ENCODE results near the gene BRICD5. TPM values are rescaled to one million over a fixed set of nuclear protein-coding genes. Genes with fewer than 3 reads are reported as not detected.

The BRICD5 gene
- total RNA-seq, 1 experiment from 2014 or later, result 2.1 TPM

DNA sequence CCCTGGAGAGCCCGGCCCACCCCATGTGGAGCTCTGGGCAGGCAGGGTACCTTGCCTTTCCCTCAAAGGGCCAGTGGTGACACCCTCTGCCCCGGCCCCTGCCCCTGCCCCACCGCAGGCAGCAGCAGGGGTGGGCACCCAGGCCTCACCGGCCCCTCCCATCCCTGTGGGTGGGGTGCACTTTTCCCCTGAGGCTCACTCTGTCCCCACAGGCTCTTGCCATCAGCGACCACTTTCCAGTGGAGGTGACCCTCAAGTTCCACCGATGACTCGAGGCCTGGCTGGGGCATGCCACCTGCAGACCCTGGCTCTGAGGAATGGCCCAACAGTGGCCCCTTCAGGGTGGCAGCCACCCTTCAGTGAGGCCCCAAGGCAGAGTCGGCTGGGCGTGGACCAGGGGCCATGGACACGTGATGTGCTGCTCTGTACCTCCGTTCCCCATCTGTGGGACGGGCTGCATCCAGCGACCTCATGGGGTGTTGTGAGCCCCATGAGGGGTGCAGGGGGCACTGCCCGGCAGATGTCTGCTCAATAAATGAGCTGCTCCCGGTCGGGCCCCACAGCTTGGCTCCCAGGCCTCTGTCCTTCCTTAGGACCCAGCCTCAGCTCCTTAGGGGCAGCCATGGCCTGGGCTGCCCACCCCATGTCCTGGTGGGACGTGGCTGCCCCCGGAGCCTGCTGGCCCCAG, 27.6 kb upstream of the BRICD5 start:
- no peak for DNase-seq (ENCODE audit: extremely low read depth, low read depth)

DNA sequence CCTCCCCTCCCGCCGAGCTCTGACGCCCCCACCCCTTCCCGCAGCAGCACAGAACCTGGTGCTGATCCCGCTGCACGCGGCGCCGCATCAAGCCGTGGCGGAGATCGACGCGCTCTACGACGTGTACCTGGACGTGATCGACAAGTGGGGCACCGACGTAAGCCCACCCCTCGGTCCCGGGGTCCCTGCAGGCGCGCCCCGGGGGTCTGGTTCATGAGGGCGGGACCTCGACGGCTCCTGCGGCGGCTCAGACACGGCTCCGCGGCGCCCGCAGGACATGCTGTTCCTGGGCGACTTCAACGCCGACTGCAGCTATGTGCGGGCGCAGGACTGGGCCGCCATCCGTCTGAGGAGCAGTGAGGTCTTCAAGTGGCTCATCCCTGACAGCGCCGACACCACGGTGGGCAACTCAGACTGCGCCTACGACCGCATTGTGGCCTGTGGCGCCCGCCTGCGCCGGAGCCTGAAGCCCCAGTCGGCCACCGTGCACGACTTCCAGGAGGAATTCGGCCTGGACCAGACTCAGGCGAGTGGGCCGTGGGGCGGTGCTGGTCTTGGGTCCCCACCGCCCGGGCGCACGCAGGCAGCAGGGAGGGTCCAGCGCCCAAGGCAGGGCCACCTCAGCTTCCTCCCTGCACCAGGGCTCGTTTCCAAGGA, 27.0 kb upstream of the BRICD5 start:
- DNase-seq (ENCODE audit: extremely low read depth, low read depth), result no peak

DNA sequence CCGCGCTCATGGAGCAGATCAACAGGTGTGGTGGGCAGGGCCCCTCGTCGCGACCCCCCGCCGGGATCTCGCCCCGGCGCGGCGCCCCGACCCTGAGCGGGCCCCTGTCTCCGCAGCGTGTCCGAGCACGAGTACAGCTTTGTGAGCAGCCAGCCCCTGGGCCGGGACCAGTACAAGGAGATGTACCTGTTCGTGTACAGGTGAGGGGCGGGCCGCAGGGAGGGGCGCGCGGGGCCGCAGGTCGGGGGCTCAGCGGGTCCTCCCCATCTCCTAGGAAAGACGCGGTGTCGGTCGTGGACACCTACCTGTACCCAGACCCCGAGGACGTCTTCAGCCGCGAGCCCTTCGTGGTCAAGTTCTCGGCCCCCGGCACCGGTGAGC, 26.4 kb upstream of the BRICD5 start:
- no peak for DNase-seq (ENCODE audit: extremely low read depth, low read depth)

DNA sequence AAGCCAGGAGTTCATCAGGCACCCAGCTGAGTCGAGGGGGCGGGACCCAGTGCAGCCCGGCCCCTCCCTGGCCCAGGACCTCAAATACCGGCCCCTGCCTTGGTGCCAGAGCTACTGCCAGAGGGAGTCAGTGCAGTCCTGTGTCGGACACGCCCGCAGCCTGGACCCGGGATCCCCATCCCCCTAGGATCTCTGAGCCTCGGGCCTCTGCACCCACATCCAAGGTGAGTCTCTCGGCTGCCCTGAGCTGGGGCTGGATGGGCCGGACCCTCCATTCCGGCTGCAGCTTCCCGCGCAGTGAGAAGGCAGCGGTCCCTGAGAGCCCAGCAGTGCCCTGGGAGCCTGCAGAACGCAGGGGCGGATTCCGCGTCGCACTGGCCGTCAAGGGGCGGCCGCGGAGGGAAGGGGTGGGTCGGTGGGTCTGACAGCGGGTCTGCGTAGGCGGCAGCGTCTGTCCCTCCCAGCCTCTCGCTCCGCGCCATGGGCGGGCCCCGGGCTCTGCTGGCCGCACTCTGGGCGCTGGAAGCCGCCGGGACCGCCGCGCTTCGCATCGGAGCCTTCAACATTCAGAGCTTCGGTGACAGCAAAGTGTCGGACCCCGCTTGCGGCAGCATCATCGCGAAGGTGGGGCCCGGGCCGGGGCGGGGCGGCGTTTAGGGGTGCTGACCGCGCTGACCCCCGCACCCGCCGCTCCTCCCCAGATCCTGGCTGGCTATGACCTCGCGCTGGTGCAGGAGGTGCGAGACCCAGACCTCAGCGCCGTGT, 25.9 kb upstream of the BRICD5 start, which contains the start of gene DNASE1L2:
Gene DNASE1L2, plus strand, starts transcription at position 108 of the 765 bp plus-strand sequence. Its CDS starts 373 bp downstream, at position 481.
- DNase-seq (ENCODE audit: extremely low read depth, low read depth), result no peak

DNA sequence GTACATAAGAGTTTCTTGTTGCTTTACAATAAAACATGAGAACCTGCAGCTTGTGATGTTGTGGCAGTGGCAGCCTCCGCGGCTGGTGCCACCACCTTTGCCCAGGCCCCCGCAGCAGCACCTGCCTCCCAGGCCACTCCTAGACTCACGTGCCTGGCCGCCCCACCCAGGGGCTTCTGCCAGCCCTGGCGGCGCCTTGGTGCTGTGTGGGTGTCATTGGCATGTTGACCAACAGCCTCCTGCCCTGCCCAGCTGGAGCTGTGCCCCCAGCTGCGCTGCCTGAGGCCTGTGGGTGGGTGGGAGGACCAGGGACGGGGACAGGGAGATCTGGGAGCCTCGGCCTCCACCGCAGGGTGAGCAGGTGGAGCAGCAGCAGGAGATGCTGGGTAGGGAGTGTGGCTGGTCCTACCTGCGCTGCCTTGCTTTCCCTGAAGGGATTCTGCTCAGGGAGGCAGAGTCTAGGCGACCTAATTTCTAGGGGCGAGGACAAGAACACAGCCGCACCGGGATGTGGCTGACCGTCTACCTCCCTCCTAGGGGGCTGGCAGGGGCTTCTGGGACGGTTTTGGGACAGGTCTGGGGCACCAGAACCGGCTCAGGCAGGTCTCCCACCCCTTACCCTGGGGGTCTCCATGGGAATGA, 25.2 kb upstream of the BRICD5 start:
- DNase-seq (ENCODE audit: extremely low read depth, low read depth), result no peak

DNA sequence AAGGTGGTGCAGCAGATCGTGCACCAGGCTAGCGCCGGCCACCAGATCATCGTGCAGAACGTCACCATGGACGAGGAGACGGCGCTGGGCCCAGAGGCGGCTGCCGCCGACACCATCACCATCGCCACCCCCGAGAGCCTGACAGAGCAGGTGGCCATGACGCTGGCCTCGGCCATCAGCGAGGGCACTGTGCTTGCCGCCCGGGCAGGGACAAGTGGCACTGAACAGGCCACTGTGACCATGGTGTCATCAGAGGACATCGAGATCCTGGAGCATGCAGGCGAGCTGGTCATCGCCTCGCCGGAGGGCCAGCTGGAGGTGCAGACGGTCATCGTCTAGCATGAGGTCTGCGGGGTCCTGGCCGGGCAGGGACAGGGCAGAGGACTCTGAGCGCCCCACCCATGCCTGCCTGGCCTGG, 24.6 kb upstream of the BRICD5 start:
- DNase-seq (ENCODE audit: extremely low read depth, low read depth), result no peak

DNA sequence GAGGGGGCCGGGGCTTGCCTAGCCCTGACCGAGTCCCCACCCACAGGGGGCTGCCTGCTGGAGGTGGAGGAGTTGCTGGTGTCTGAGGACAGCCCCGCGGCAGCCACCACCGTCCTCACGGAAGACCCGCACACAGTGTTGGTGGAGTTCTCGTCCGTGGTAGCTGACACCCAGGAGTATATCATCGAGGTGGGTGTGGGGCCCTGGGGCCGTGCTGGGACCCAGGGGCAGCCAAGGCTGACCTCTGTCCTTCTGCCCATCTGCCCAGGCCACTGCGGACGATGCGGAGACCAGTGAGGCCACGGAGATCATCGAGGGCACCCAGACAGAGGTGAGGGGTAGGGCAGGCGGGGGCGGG, 24.1 kb upstream of the BRICD5 start:
- no peak for DNase-seq (ENCODE audit: extremely low read depth, low read depth)

DNA sequence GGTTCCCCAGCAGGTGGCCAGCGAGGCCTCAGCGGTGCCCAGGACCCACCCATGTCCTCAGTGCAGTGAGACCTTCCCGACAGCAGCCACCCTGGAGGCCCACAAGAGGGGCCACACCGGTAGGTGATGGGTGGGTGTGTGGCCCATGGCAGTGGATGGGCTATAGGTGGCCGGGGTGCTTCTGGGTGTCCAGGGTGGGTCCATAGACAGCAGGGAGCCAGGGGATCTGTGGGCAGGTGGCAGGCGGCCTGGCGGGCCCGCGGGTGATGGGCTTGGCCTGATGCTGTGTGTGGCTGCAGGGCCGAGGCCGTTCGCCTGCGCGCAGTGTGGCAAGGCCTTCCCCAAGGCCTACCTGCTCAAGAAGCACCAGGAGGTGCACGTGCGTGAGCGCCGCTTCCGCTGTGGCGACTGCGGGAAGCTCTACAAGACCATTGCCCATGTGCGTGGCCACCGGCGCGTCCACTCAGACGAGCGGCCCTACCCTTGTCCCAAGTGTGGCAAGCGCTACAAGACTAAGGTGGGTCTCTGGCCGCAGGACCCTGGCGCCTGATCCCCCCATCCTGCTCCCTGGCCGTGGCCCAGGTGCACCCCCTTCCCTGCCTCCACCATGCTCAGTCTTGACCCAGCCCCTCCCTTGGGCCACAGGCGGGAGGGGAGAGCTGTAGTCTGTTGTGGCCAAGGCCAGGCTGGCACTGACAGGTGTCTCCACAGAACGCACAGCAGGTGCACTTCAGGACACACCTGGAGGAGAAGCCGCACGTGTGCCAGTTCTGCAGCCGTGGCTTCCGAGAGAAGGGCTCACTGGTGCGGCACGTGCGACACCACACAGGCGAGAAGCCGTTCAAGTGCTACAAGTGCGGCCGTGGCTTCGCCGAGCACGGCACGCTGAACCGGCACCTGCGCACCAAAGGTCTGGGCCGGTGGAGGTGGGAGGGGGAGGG, 23.5 kb upstream of the BRICD5 start:
- DNase-seq (ENCODE audit: extremely low read depth, low read depth), result no peak

DNA sequence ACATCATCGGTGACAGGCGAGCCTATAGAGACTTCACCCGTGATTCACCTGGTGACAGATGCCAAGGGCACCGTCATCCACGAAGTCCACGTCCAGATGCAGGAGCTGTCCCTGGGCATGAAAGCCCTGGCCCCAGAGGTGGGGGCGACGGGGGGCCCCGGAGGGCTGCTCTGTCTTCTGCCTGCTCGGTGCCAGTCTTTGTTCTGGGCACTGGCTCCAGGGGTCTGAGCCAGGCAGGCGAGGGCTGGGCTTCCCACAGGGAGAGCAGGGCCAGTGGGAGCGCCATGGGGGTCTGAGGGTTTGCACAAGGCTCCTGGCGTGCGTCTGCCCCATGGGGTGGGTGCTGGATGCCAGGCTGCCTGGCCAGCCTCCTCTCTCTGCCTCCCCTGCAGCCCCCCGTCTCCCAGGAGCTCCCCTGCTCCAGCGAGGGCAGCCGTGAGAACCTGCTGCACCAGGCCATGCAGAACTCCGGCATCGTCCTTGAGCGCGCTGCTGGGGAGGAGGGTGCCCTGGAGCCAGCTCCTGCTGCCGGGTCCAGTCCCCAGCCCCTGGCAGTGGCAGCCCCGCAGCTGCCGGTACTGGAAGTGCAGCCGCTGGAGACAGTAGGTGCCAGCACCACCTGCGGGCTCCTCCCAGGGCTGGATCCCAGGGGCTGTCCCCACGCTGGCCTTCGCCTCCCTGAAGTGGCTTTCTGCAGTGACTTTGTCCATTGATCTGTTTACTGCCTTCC, 22.5 kb upstream of the BRICD5 start:
- no peak for DNase-seq (ENCODE audit: extremely low read depth, low read depth)

DNA sequence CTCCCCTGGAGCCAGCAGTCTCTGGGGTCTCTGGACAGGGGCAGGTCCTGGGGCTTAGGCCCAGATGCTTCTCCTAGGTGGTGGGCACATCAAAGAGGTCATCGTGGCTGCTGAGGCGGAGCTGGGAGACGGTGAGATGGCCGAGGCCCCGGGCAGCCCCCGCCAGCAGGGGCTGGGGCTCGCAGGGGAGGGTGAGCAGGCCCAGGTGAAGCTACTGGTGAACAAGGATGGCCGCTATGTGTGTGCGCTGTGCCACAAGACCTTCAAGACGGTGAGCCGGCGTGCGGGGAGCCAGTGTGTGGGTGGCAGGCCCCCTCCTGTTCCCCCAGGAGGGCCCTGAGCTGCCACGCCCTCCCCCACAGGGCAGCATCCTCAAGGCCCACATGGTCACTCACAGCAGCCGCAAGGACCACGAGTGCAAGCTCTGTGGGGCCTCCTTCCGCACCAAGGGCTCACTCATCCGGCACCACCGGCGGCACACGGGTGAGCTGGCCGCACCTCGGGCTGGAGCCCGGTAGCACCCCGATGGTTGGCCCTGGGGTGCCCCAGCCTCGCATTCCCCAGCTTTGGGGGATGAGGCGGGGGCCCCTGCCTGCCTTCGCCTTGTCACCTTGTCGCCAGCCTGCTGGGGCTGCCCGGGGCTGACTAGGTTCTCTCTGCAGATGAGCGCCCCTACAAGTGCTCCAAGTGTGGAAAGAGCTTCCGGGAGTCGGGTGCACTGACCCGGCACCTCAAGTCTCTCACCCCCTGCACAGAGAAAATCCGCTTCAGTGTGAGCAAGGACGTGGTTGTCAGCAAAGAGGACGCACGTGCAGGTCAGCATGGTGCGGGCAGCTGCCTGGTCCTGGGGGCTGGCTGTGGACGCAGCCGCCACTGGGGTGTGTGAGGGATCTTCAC, 21.7 kb upstream of the BRICD5 start:
- DNase-seq (ENCODE audit: extremely low read depth, low read depth), result no peak

DNA sequence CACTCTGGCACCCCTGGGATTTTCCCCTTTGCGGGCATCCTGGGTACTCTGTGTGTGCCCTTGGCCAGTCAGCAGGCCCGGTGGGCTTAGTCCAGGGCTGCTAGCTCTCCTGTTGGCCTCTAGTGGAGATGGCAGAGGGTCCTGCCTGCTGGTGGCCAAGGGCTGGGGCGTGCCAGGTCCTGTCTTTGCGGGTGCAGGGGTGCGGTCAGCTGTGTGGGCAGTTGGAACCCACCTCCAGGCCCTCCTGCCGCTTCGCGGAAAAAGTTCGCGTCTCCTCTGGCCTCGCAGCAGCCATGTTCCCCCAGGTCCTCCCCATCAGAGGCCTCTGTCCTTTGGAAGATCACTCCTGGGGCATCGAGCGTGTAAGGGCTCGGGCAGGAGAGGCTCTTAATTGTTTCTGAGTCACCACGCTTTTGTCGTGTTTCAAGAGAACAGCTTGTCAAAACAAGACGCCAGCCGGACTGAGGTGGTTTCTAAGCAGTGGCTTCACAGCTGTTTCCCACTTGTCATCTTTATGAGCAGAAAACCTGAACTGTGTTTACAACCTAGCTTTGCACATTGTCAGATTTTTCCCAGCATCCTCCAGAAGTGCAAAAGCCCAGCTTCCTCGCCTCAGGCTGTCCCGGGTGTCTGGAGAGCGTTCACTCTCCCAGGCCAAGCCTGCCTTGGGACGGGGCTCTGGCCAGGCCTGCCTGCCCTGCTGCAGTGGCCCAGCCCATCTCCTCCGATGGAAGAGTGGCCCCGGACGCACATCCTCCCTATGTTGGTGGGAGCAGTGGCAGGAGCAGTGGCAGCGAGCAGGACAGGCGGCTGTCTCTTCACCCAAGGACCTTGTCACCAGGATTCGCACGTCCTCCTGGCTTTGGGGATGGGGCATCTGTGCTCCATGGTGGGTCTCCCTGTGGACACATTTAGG, 20.6 kb upstream of the BRICD5 start:
- DNase-seq (ENCODE audit: extremely low read depth, low read depth), result no peak

DNA sequence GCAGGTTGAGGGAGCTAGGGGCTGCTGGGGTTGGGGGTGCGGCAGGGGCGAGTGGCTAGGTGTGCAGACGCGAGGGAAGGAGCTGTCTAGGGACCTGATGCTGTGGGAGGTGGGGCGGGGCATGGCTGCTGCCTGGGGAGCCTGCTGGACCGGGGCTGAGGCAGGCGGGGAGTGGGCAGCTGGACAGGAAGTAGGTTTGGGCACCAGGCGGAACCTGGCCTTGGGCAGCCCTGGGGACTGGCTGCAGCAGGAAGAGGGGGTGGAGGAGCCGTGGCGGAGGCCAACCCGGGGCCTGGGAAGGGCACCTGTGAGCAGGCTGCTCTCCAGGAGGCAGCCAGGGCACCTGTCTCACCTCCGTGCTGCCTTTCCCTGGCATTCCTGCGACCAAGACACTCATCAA, 19.7 kb upstream of the BRICD5 start:
- no peak for DNase-seq (ENCODE audit: extremely low read depth, low read depth)

DNA sequence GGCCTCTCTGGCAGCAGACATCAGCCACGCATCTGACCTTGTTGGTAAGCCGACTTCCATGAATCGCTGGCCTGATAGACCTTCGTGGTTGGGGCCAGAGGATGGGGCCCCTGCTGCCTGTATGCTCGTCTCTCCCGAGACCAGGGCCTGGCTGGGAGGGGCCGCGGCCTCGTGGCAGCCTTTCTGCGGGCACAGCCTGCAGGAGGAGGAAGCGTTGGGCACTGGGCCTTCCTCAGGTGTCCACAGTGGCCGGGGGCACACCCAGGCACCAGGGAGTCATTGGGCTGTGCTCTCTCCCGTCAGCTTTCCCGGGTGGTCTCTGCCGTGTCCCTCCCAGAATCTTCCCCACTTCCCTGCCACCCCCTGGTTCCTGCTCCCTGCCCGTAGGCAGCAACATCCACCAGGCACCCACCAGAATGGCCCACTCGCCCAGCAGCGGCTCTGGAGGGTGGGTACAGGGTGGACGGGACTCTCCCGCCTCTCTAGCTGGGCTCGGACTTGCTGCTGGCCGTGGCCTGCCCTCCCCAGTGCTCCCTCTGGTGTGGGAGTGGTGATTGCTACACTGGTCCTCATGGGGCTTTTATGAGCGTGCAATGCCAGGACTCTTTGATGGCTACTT, 19.1 kb upstream of the BRICD5 start:
- DNase-seq (ENCODE audit: extremely low read depth, low read depth), result no peak

DNA sequence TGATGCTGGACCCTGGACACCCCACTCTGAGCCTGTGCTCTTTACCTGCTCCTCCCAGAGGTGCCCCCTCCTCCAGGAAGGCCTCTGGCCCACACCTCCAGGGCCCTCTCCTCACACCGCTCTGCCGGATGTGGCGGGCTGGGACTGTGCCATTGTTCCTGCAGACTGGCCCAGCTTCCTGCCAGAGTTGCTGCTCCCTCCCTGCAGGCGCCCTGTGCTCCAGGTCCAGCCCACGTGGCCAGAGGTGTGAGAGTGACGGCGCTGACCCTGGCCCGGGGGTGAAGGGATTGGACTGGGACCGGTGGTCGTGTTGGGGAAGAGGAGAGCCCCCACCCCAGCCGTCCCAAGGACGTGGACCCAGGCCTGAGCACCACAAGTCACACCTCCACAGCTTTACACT, 18.4 kb upstream of the BRICD5 start:
- no peak for DNase-seq (ENCODE audit: extremely low read depth, low read depth)

DNA sequence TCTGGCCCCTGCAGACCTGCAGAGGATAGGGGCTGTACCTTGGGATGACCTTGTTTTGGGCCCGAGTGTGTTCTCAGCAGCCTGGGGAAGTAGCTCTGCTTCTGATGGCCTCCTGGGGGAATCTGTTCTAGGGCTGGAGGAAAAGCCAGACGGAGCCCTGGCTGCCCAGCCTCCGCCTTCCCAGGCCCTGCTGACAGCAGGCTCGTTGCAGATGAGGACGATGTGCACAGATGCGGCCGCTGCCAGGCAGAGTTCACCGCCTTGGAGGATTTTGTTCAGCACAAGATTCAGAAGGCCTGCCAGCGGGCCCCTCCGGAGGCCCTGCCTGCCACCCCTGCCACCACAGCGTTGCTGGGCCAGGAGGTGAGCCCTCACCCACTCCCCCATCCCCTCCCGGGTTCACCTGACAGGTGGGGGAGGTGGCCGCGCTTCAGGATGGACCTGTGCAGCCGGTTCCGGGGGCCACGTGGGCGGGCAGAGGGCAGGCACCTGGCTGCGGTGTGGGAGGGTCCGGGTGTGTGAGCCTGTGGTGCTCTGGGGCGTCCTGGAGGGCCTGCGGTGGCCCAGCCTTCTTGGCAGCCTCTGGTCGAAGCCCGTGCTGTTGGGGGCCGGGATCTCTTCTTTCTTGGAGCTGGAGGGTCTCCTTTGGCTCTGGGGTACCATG, 17.6 kb upstream of the BRICD5 start:
- DNase-seq (ENCODE audit: extremely low read depth, low read depth), result no peak

DNA sequence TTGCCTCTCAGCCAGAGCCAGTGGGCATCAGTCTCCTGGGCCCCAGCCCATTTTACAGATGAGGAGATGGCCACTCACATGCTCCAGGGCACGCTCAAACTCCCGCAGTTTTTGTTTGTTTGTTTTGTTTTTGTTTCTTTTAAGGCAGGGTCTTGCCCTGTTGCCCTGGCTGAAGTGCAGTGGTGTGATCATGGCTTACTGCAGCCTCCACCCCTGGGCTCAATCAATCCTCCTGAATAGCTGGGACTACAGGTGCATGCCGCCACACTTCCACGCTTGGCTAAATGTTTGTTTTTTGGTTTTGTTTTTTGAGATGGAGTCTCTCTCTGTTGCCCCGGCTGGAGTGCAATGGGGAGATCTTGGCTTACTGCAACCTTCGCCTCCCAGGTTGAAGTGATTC, 16.3 kb upstream of the BRICD5 start:
- DNase-seq (ENCODE audit: extremely low read depth, low read depth), result no peak
